IPS-18c (cell line): ENCODE results near the gene FLRT1.

ENCODE experiments used
- H3K4me3 ChIP-seq: 2 replicates; pipeline ENCODE4 v1.7.0; 2013; ENCODE audit warnings: low read depth, mild to moderate bottlenecking, low read length, moderate library complexity; ENCODE audit not compliant: insufficient read depth
- H3K9me3 ChIP-seq: one replicate; pipeline ENCODE4 v1.6.1; 2013; ENCODE audit warnings: mild to moderate bottlenecking, low read length, moderate library complexity; ENCODE audit not compliant: control insufficient read depth, insufficient read depth

Gene FLRT1

DNA sequence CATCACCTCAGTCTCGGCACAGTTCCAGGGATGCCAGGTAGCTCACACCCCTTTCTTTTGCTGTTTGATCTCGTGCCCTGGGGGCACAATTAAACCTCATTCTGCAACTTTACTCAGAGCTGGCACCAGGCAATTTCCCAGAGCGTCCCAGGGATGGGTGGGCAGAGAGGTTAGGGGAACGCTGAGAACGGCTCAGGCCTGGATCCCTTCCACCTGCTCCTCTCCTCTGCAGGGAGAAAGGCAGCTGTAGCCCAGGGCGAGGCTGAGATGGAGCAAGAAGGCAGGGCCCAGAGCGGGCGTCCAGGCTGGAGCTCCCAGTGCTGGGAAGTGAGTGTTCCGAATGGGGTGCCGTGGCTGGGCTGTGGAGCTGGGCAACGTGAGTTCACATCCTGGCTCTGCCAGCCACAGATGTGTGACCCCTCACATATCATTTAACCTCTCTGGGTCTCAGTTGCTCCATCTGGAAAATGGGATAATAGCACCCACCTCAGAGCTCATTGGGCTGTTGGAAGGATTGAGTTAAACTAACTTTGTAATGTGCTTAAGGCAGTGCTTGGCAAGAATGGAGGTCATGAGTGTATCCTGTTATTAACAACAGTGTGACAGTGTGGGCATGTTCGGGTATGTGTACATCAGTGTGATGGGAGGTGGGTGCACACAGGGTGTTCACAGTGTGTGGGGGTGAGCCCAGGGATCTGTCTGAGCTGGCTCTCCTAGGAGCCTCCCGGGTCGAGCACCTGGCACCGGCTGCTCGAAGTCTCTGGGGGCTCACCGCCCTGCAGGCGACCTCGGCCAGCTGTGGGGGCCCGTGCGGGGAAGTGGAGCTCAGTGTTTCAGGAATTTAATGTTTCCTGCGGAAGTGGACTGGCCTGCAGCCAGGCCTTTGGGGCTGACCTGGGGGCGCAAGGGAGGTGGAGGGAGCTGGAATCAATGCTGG is 34.0 kb upstream of the FLRT1 start:
- no peak overlapping the region for H3K4me3 ChIP-seq
- H3K9me3 ChIP-seq = peaks cover 3% of the 10 kb centered on the region

DNA sequence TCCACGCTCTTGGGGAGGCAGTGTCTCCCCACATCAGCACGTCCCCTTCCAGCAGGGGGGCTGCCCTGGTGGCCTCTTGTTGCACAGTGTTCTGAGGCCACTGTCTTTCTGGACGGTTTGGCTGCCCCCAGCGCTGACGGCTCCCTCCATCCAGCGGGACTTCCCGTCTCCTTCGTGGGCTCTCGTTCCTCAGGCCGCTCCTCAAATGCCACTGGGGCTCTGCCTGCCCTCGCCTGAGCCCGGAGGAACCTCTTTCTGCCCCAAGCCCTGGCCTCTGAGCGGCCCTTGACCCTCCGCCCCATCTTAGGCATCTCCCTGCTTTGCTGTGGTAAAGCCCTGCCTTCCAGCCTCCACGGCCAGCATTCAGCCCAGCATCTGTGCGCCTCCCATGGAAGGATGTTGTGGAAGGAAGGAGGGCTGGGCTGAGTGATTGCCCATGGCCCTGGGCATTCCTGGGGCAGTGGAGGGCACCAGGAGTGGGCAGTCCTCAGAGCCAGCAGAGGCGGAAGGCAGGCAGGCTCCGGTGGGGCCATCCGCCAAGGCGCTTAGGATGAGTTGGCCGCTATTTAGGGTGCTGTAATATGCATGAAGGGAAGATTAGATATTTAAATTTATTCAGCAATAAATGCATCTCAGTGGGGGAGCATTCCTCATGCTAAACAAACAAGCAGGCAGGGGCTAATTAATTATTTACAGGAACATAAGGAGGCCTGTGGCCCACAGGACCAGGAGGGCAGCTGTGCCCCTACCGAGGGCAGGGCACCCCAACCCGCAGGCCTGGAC is 31.7 kb upstream of the FLRT1 start:
- Histone ChIP-seq H3K4me3 (no peak overlapping the region), H3K9me3 (peaks cover 2% of the 10 kb centered on the region)

DNA sequence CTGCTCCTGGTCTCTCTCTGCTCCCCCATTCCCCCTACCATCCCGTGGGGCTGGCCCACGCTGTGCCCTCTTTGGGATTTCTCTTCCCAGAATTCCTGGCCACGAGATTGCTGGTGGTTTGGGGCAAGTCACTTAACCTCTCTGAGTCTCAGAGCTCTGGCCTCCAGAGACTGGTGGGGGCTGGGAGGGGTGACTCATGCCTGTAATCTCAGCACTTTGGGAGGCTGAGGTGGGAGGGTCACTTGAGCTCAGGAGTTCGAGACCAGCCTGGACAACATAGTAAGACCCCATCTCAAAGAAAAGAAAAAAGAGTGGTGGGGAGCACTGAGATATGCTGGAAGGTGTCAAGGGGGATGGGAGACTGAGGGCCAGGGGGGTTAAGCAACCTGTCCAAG is 31.1 kb upstream of the FLRT1 start:
- Histone ChIP-seq H3K9me3 (no peaks in the 10 kb centered on the region), H3K4me3 (no peak overlapping the region)

DNA sequence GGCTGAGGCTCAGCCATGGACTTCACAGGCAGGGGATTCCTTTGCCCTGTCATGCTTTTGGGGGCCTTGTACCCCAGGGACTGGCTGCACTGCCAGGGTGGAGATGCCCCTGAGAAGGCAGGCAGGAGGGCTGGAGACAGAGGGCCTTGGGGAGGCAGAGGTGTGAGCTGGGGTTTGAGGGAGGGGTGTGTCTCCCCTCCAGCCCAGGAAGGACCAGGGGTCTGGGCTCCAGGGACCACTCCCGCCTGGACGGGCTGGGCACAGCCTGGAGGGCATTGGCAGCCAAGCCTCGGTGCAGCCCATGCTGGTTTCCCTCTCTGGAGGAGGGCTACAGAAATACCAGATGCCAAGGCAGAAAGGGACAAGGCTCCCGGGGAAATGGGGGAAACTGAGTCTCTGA is 30.0 kb upstream of the FLRT1 start:
- Histone ChIP-seq H3K4me3 (no peak overlapping the region), H3K9me3 (no peaks in the 10 kb centered on the region)

DNA sequence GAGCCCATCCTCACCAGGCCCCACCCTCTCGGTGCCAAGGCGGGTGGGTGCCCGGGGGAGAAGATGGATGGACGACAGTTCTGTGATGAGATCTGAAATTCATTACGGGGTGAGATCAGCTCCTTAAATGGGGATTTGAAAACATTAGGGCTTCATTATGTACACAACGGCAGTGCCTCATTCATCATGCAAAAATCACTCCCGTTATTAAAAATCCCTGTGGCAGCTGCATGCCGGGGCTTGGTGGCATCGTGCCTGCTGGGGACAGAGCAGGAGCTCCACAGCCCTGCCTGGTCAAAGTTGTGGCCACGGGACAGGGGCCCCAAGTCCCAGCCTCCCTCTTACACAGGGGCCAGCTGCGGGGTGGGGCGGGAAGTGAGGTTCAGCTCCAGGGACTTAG is 29.3 kb upstream of the FLRT1 start:
- H3K4me3 ChIP-seq = no peak overlapping the region
- H3K9me3 ChIP-seq = peaks cover 1% of the 10 kb centered on the region

DNA sequence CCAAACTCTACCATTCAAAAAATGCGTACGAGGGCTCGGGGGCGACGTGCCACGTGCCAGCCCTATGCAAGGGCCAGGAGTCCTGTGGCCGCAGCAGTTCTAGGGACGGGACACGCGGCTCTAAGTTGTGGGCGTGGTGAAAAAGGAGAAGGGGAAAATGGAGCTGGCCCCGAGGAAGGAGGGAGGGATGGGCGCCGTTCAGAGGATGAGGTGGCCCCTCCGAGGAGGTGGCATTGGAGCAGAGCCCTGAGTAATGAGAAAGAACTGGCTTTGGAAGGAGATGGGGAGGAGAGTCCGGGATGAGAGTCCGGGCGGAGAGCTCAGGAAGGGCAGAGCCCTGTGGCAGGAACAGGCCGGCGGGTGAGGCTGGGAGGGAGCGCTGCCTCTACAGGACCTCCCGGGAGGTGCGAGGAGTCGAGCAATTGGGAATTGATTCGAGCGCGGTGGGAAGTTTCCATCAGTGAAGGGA is 28.5 kb upstream of the FLRT1 start:
- peaks cover 2% of the 10 kb centered on the region for H3K9me3 ChIP-seq
- peak overlapping the region; percentile 29 for H3K4me3 ChIP-seq

DNA sequence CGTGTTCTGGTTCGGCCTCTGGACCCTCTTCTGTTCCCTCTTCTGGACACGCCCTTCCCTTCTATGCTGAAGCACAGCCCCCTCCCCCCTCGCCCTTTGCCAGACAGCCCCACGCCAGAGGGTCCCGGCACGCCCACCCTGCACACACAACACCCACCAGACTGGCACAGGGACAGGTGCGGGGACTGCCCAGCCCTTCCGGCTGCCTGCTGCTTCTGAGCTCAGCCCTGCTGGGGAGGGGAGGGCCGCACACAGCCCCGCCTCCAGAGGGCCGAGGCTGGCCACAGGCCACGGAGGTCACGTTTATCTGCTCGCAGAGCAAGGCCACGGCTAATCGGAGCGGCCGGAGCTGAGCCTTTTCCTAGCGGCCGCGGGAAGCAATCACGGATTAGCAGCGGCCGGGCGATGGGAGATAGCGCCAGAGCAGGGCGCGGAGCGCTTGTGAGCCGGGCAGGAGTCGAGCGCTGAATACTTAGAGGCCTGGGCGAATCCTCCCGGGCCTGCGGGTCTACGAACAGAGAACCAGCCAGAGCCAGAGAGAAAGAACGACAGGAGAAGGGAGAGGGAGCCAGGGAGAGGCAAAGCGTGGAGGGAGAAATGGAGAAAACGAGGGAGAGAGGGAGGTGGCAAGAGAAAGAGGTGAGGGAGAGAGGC is 28.0 kb upstream of the FLRT1 start:
- peak overlapping the region; percentile 29 for H3K4me3 ChIP-seq
- H3K9me3 ChIP-seq = peaks cover 2% of the 10 kb centered on the region

DNA sequence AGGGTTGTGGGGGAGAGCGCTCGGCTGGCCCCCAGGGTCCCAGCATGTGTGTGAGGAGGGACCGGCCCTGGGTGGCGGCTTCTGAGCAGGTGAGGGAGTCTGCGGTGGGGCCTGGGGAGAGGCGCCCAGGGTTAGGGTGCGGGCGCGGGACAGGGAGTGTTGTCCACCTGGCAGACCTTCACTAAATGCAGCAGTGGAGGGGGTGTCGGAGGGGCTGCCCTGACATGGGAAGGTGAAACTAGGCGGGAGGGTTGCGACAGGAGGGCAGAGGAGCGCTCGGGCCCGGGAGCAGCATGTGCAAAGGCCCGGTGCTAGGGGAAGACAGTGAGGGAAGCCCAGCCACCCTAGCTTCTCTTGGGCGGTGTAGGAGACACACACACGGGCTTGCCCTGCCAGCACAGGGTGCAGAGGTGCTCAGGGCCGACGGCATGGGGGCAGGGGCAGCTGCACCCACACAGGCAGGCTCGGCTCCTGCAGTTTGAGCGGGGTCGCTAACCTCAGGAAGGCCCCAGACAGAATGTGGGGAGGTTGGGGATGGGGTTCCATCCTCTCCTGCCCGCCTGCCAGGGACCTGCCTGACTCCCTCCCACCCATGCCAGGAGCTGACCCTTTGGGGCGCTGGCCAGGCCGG is 27.3 kb upstream of the FLRT1 start:
- Histone ChIP-seq H3K9me3 (peaks cover 2% of the 10 kb centered on the region), H3K4me3 (peak overlapping the region; percentile 29; the same call in 1 of the 2 replicates)

DNA sequence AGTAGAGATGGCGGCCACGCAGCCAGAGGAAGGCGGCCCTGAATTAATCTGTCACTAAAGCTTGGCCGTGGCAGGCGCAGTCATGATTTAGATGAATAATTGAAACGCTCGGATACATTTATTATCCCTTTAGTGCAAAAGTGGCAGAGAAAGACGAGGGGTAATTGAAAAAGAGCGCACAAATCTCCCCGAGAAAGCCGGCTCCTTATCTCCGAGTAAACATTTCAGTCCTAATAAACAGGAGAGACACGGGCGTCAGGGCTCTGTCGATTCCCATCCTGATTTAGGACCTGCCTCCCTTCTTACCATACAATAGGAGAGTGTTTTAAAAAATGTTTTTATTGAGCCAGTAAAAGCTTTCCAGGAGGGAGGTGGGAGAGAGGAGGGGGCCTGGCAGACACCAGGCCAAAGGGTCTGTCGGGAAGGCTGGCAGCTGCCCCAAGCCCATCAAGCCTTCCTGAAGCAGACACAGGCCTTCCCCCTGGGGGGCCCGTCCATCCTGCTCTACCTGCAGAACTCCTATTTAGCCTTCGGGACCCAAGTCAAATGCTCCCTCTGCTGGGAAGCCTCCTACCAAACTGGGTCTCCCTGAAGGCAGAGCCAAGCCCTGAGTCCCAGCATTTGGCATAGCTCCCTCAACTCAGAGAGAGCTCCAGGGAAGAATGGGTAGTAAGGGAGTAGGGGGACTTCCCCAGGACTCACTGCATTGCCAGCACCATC is 26.7 kb upstream of the FLRT1 start:
- Histone ChIP-seq H3K4me3 (no peak overlapping the region), H3K9me3 (peaks cover 2% of the 10 kb centered on the region)

DNA sequence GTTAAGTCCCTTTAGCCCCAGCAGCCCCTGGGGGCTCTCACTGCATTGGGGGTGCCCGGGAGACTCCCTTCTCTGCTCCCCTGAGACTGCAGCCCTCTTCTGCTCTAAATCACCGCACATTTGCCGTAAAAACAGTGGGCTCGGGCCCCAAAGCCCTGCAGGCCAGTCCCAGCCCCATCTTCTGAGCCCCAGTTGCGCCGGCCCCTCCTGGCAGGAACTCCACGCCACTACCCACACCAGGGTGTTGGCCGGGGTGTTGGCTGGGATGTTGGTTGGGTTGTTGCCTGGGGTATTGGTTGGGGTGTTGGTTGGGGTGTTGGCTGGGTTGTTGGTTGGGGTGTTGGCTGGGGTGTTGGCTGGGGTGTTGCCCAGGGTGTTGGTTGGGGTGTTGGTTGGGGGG is 26.0 kb upstream of the FLRT1 start:
- H3K9me3 ChIP-seq = peaks cover 2% of the 10 kb centered on the region

DNA sequence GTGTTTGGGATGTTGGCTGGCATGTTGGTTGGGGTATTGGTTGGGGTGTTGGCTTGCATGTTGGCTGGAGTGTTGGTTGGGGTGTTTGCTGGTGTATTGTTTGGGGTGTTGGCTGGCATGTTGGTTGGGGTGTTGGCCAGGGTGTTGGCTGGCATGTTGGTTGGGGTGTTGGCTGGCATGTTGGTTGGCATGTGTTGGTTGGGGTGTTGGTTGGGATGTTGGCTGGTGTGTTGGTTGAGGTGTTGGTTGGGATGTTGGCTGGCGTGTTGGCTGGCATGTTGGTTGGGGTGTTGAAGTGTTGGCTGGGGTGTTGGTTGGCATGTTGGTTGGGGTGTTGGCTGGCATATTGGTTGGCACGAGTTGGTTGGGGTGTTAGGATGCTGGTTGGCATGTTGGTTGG is 24.9 kb upstream of the FLRT1 start:
- H3K4me3 ChIP-seq = no peak overlapping the region
- H3K9me3 ChIP-seq = peaks cover 2% of the 10 kb centered on the region

More for the DNA sequence above, 26.0 kb upstream of the FLRT1 start:
- no peak overlapping the region for H3K4me3 ChIP-seq

DNA sequence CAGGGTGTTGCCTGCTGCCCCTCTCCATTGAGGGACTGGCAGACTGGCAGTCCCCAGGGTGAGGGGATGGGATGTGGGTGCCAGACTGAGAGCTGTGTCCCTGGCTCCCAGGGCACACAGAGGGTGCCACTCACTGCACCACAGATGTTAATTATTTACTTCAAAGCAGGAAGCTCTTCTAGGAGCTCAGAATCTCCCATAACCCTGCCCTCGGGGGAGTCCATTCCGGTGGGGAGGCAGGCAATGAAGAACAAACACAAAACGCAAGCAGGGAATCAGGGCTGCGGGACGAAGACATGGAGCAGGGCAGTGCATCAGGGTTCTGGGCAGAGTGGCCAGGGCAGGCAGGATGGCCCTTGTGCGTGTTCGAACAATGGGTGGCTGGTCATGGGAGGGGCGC is 24.4 kb upstream of the FLRT1 start:
- Histone ChIP-seq H3K4me3 (no peak overlapping the region), H3K9me3 (peaks cover 2% of the 10 kb centered on the region)

DNA sequence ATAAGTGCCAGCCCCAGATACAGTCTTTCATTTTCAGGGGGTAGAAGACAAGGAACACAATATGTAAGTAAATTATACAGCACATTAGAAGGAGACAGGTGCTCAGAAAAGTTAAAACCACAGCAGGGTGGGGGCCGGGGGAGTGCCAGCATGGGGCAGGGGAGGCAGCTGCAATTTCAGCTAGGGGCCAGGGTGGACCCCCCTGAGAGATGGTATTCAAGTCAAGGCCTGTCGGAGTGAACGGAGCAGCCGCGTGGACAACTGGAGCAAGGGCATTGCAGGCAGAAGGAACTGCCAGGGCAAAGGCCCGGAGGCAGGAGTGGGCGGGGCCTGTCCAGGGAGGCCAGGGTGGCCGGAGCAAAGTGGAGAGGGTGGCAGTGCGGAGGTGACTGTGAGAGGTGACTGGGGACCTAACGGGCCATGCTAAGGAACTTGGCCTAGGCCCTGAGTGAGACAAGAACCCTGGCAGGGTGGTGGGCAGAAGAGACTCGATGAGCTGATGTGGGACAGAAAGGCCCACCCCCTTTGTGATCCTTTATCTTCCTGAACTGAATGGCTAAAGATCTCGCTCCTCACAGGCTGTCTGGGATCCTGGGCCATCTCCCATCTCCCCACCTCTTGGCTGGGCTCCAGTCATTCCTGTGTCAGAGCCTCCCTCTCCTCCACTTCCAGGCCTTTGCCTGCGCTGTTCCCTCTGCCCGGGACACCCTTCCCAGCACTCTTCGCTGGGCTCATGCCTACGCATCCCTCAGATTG is 22.4 kb upstream of the FLRT1 start:
- Histone ChIP-seq H3K9me3 (peaks cover 2% of the 10 kb centered on the region), H3K4me3 (no peak overlapping the region)

DNA sequence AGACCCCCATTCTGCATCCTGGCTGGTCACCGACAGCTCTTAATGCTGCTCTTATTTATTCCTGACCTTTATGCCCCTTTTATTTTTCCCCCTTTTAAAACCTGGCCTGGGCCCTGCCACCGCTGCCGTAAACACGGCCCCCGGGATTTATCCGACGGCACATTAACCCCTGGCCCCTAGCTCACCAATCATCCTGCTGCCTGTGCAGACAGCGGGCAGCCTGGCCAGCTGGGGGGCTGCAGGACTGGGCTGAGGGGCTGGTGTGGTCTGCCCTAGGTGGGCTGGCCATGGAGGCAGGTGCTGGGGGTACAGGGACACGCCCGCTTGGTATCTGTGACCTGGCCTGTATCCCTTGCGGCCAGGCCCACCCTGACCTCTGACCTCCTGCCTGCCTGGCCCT is 21.4 kb upstream of the FLRT1 start:
- no peak overlapping the region for H3K4me3 ChIP-seq
- H3K9me3 ChIP-seq = peaks cover 2% of the 10 kb centered on the region

DNA sequence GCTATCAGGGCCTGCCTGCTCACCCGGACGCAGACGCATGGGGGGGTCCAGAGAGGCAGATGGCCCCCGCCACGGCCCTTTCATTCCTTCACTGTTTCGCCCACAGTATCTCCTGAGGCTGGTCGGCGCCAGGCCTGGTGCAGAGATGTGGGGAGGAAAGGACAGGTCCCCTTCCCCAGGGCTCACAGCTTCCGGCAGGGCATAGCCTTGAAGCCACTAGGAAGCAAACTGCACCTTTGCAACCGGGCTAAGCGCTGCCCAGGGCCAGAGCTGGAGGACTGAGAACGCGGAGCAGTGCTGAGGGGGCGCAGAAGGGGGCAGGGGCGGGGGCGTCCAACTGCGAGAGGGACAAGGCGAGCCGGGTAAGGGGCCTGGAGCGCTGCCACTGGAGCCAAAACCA is 20.2 kb upstream of the FLRT1 start:
- peaks cover 2% of the 10 kb centered on the region for H3K9me3 ChIP-seq
- H3K4me3 ChIP-seq = no peak overlapping the region
